Measurements from ENCODE around the gene HTR3B.

DNA sequence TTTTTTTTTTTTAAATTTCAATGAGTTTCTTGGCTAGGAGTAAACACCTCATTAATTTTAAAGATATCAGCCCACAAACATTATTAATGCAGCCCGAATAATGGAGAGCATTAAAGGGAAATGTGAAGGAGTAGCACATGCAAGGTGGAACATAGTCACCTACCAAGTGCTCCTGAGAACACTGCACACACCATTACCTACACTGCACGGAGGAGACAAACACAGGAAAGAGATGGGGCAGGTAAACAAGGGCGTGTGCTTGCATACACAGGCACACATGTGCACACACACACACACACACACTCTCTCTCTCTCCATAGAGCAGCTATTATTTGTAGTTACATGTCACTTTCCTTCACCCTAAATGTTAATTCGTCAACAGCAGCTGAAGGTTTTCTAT, 30.2 kb downstream of the HTR3B start:
- TF ChIP-seq CTCF (IDR thresholded peaks at IDR 0.05 in 4 of 5, conservative IDR thresholded peaks at IDR 0.05 in 1 of 5): no peak
- TF ChIP-seq POLR2A (IDR thresholded peaks at IDR 0.05): no peak

All from gastrocnemius medialis (tissue), 4 donors.